Cardiac muscle cell (in vitro differentiated cells and primary cell): ENCODE measurements around the gene PIK3AP1. TPM values are rescaled to one million over a fixed set of nuclear protein-coding genes. Genes with fewer than 3 reads are reported as not detected.

Source experiments
- DNase-seq, 2 donors: peaks; one replicate each; pipeline versions ENCODE4 v3.0.0 to v3.0.0-alpha.2; 2010 to 2017; ENCODE audit warnings: low read depth in 1 of 2, low spot score in 1 of 2
- H3K27ac ChIP-seq: fragments of 200-600 bp; sonication (generic); 2 replicates; pipeline ENCODE4 v1.5.1; 2016
- H3K27me3 ChIP-seq: fragments of 200-600 bp; sonication (generic); 2 replicates; pipeline ENCODE4 v1.6.0; 2016; ENCODE audit warnings: control low read depth
- H3K36me3 ChIP-seq: fragments of 200-600 bp; sonication (generic); 2 replicates; pipeline ENCODE4 v1.5.1; 2016; ENCODE audit warnings: control low read depth
- H3K4me1 ChIP-seq: fragments of 200-600 bp; sonication (generic); 2 replicates; pipeline ENCODE4 v1.8.1; 2017; ENCODE audit warnings: low read depth, mild to moderate bottlenecking, mixed run types
- H3K4me3 ChIP-seq: fragments of 200-600 bp; sonication (generic); 2 replicates; pipeline ENCODE4 v1.5.1; 2016; ENCODE audit warnings: mild to moderate bottlenecking
- H3K9me3 ChIP-seq: fragments of 200-600 bp; sonication (generic); 2 replicates; pipeline ENCODE4 v1.5.1; 2017; ENCODE audit warnings: low read depth, mild to moderate bottlenecking, control low read depth
- polyA plus RNA-seq: library from polyadenylated mRNA; unstranded; fragments of >200 nt; fragmentation: Nextera tagmentation; extraction: Ambion mirVana; gene quantifications from 2 replicates; pipeline ENCODE4 v1.2.1, GENCODE V29; 2016
- total RNA-seq: library from RNA; depleted of rRNA; stranded (reverse); fragments of >200 nt; gene quantifications from 2 replicates; pipeline ENCODE4 v1.2.3, GENCODE V29; 2016
- TF ChIP-seq, protein P1 (sequence below): IDR thresholded peaks from 2 replicates; pipeline ENCODE4 v1.5.1; 2012; ENCODE audit warnings: low read depth, mild to moderate bottlenecking, low read length

Gene PIK3AP1
- total and polyA plus RNA-seq, 2 experiments from 2014 or later, result 1.1 to 2.7 TPM

DNA sequence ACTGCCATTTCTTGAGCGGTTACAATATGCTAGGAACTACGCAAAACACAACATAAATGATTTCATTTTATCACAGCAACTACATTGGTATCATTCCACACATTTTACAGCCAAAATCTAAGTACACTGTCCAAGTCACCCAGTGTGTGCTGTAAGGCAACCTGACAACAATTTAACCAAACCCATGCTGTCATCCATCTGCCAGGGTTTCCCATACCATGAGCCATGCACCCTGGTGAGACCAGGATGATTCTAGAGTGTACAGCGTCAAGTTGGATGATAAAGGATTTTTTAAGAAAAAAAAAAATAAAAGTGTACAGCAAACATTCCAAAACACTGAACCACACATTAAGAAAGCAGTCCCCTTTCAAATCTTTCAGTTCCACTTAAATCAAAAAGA lies 52.9 kb downstream of the PIK3AP1 start:
- H3K27ac ChIP-seq, result no peak overlapping the region
- H3K4me1 ChIP-seq, result peaks cover 35% of the 10 kb centered on the region
- no peak for DNase-seq
- no peaks in the 10 kb centered on the region for H3K36me3 ChIP-seq
- no peak overlapping the region for H3K4me3 ChIP-seq
- TF ChIP-seq, protein P1, sequence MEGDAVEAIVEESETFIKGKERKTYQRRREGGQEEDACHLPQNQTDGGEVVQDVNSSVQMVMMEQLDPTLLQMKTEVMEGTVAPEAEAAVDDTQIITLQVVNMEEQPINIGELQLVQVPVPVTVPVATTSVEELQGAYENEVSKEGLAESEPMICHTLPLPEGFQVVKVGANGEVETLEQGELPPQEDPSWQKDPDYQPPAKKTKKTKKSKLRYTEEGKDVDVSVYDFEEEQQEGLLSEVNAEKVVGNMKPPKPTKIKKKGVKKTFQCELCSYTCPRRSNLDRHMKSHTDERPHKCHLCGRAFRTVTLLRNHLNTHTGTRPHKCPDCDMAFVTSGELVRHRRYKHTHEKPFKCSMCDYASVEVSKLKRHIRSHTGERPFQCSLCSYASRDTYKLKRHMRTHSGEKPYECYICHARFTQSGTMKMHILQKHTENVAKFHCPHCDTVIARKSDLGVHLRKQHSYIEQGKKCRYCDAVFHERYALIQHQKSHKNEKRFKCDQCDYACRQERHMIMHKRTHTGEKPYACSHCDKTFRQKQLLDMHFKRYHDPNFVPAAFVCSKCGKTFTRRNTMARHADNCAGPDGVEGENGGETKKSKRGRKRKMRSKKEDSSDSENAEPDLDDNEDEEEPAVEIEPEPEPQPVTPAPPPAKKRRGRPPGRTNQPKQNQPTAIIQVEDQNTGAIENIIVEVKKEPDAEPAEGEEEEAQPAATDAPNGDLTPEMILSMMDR, result no peak
- no peaks in the 10 kb centered on the region for H3K27me3 ChIP-seq
- H3K9me3 ChIP-seq, result no peaks in the 10 kb centered on the region

DNA sequence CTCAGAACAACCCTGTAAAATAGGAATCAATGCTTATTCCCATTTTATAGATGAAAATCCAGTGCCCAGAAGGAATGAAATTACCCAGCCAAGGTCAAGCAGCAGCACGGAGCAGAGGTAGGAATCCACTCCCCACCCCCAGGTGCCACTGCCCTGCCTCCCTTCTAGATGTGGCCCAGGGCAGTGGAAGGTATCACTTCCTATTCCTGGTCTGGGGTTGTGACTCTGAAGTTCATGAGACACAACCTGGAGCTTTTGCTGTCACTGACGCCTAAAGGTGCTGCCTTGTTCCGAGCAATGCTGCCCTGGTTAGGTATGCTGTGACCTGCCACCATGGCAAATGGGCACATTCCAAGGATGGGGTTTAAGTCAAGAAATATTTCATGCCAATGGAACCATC lies 53.6 kb downstream of the PIK3AP1 start:
- Histone ChIP-seq H3K27me3 (no peaks in the 10 kb centered on the region), H3K36me3 (no peaks in the 10 kb centered on the region), H3K27ac (no peak overlapping the region), H3K4me1 (peaks cover 29% of the 10 kb centered on the region), H3K4me3 (no peak overlapping the region), H3K9me3 (no peaks in the 10 kb centered on the region)
- TF ChIP-seq, protein P1, result no peak
- no peak for DNase-seq

DNA sequence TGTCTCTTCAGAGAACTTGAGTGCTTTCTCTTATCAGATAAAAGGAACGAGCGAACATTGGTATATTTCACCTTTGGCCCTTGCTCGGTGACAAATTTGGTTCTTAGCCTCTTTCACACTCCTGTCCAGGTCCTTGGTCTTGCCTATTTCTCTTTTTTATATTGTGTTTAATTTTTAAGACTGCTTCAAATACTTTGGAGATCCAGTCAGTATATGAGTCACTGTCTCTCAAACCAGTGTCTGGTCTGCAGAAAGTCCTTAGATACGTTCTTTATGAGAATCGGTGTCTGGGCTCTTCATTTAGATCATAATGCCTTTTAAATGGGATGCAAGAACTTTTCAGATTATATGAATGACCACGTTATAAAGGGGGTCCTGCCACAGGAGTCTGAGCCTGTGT lies 55.0 kb downstream of the PIK3AP1 start:
- Histone ChIP-seq H3K36me3 (no peaks in the 10 kb centered on the region), H3K27me3 (no peaks in the 10 kb centered on the region), H3K4me1 (peaks cover 21% of the 10 kb centered on the region), H3K27ac (no peak overlapping the region), H3K9me3 (no peaks in the 10 kb centered on the region), H3K4me3 (no peak overlapping the region)
- DNase-seq, result no peak
- TF ChIP-seq, protein P1, result no peak

DNA sequence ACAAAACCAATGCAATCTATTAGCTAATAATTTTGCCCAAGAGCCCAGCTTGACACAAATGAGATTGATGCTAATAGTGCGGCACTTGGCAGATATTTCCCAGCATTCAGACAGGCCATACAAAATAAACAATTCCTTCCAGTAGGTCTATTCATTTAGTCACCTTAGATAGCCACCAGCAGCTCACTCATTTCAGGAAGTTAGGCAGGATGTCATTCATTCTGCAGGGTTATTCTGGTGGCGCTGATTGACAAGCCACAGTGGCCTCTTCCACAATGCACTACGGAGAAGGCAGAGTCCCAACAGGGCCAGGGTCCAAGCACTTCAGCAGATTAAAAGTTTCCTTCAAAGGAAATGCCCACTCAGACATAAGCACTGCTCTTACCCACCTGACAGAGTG lies 55.8 kb downstream of the PIK3AP1 start:
- Histone ChIP-seq H3K4me1 (peaks cover 21% of the 10 kb centered on the region), H3K9me3 (no peaks in the 10 kb centered on the region), H3K27ac (no peak overlapping the region), H3K4me3 (no peak overlapping the region), H3K36me3 (no peaks in the 10 kb centered on the region), H3K27me3 (no peaks in the 10 kb centered on the region)
- TF ChIP-seq, protein P1, result no peak
- no peak for DNase-seq

DNA sequence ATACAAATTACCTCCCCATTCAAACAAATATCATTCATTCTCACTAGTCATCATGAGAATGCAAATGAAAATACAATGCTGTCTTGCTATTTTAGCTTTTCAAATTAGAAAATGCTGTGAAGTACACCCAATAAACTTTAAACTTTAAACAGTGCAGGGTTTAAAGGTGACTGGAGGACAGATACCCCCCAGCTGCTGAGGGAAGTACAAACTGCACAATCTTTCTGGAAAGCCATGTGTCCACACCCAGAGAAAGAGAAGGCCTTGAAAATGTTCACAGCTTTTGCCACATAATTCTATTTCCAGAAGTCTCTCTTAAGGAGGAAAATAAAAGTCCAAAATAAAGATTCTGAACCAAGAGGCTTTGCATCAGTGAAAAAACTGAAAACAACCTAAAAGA lies 56.5 kb downstream of the PIK3AP1 start:
- H3K4me1 ChIP-seq, result peaks cover 27% of the 10 kb centered on the region
- TF ChIP-seq, protein P1, result no peak
- no peaks in the 10 kb centered on the region for H3K9me3 ChIP-seq
- no peaks in the 10 kb centered on the region for H3K36me3 ChIP-seq
- no peak for DNase-seq
- no peak overlapping the region for H3K27ac ChIP-seq
- H3K27me3 ChIP-seq, result no peaks in the 10 kb centered on the region
- H3K4me3 ChIP-seq, result no peak overlapping the region

DNA sequence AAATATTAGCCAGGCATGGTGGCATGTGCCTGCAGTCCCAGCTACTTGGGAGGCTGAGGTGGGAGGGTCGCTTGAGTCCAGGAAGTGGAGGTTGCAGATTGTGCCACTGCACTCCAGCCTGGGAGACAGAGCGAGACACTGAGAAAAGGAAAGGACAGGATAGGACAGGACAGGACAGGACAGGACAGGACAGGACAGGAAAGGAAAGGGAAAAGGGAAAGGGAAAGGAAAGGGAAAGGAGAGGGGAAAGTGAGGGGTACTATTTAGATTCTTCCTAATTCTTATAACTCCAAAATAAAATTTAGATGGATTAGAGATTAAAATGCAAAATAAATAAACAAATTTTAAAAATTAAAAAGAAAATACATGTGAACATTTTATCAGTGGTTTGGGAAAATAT lies 58.7 kb downstream of the PIK3AP1 start:
- no peaks in the 10 kb centered on the region for H3K36me3 ChIP-seq
- H3K27ac ChIP-seq, result no peak overlapping the region
- TF ChIP-seq, protein P1, result no peak
- DNase-seq, result no peak
- no peak overlapping the region for H3K4me3 ChIP-seq
- H3K4me1 ChIP-seq, result peaks cover 32% of the 10 kb centered on the region
- no peaks in the 10 kb centered on the region for H3K27me3 ChIP-seq
- no peaks in the 10 kb centered on the region for H3K9me3 ChIP-seq
